ENCODE data around the gene AP1G1.
A peak's percentile ranks its signal among the peaks of the same experiment; 100 is the strongest.

The AP1G1 gene

DNA sequence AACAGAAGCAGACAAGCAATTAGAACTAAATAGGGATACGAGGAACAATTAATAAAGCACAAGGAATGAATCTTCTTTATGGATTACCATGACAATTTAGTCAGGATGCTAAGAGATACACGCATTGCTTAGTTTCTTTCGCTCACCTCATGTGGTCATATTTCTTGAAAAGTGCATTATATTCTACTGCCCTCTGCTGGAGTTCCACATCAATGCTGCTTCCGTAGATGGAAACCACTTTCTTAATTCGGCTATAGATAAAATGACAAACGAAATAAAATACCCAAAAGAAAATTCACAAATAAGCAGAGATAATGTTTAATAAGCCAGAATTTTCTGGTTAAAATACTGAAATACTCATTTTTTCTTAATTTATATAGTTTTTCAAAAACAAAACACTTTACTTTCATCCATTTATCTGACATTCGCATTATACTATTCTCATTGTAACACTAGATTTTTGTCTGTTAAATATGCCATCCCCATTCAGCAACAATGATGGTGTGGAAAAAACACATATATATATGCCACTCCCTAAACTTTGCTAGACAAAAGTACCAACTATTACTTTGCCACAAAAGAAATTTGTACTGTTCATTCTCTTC lies 62.1 kb downstream of the AP1G1 start:
- no peak overlapping the region for H3K4me3 Mint-ChIP-seq
- H3K4me1 Mint-ChIP-seq = no peaks in the 10 kb centered on the region
- DNase-seq (ENCODE audit: low spot score in 2 of 2) = no peak
- peak; percentile 55 for ATAC-seq
- H3K27ac Mint-ChIP-seq = no peak overlapping the region
- no peaks in the 10 kb centered on the region for H3K9me3 Mint-ChIP-seq
- peaks cover 100% of the 10 kb centered on the region for H3K36me3 Mint-ChIP-seq

DNA sequence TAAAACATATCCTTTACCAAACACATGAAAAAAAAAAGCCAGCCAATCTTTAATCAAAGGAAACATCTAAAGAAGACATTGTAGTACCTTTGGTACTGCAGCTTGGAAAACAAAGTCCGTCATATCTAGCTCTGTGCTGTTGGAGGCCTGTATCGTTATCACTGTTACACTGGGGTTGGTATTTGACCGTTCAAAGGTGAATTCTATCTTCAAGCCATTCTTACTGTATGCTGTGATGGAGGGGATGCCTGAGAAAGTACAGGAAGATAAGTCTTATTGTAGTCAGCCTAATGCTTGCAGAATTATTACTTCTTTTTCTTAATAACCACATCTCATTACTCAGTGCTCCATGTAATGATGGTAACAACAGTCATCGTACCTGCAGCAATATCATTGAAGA lies 69.8 kb downstream of the AP1G1 start:
- H3K9me3 Mint-ChIP-seq = no peaks in the 10 kb centered on the region
- H3K4me1 Mint-ChIP-seq = no peaks in the 10 kb centered on the region
- DNase-seq (ENCODE audit: low spot score in 2 of 2) (no peak), ATAC-seq (no peak)
- H3K4me3 Mint-ChIP-seq = no peak overlapping the region
- H3K36me3 Mint-ChIP-seq = peaks cover 100% of the 10 kb centered on the region
- H3K27ac Mint-ChIP-seq = peak overlapping the region; percentile 45

DNA sequence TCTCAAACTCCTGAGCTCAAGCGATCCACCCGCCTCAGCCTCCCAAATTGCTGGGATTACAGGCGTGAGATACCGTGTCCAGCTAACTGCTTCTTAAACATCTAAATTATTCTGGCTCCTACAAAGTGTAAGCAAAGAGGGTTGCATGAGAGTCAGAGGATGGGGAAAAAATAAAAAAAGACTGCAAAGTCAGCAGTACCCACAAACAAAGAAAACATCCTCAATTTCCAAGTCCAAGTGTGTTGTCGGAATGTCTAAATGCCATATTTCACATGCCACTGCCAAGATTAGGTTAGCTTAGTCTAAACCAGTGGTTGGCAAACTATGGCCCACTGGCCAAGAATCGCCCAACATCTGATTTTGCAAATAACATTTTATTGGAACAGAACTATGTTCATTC lies 71.1 kb downstream of the AP1G1 start:
- ATAC-seq (no peak), DNase-seq (ENCODE audit: low spot score in 2 of 2) (no peak)
- Mint-ChIP-seq H3K4me3 (no peak overlapping the region), H3K27ac (peak overlapping the region; percentile 45), H3K9me3 (no peaks in the 10 kb centered on the region), H3K36me3 (peaks cover 100% of the 10 kb centered on the region), H3K4me1 (no peaks in the 10 kb centered on the region)

DNA sequence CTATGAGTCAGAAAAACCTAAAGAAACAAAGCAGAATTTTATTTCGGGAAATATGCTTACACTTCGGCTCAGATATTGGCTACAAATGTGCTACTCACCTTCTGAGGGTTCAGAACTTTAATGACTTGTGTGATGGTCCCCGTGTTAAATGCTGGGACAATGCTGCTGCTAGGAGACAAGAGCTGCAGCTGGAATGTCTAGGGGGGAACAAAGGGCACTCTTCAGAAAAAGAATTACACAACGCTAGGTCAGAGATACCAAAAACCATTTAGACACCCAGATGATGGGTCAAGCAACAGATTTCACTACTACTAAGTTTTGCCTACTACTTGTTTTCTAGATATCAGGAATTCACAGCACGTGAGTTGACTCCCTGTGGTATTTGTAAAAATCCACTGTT lies 74.1 kb downstream of the AP1G1 start:
- Mint-ChIP-seq H3K27ac (peak overlapping the region; percentile 72), H3K4me1 (peaks cover 4% of the 10 kb centered on the region), H3K9me3 (no peaks in the 10 kb centered on the region), H3K36me3 (peaks cover 95% of the 10 kb centered on the region), H3K4me3 (no peak overlapping the region)
- DNase-seq (ENCODE audit: low spot score in 2 of 2) = no peak
- no peak for ATAC-seq

DNA sequence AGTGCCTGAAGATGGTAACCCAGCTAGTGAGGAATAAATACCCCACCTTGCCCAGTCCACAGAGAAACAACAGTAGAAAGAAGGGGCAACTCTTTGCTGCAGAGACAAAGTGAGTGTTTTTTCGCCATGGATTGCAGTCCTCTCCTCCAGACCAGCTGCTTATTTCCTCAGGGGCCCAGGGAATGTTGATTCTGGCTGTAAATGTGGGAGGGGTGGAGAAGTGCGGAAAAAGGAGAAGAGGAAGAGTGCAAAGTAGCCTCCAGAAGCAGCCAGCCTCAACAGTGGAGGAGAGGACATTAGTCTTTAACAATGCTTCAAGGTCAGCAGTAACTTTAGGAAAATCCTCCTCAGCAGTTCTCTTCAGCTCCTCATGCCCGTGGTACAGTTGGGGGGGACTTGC lies 76.0 kb downstream of the AP1G1 start:
- H3K36me3 Mint-ChIP-seq = peaks cover 84% of the 10 kb centered on the region

DNA sequence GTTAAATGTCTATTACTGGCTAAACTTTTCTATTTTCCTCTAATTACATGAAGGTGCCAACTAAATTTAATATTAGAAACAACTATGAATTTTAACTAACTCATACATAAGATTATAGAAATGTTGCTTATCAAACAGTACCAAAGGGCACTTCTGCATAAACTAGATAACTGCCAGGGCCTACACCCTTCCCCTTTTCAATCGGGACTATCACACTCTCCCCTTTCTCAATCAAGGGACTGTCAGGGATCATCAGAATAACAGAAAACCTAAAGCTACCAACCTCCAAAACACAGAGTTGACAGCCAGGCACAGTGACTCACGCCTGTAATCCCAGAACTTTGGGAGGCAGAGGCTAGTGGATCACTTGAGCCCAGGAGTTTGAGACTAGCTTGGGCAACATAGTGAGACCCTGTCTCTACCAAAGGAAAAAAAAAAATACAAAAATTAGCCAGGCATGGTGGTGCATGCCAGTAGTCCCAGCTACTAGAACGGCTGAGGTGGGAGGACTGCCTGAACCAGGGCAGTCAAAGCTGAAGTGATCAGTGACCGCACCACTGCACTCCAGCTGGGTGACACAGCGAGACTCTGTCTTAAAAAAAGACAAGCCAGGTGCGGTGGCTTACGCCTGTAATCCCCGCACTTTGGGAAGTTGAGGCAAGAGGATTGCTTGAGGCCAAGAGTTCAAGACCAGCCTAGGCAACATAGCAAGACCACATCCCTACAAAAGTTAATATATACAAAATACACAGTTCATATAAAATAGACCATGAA lies 80.9 kb downstream of the AP1G1 start:
- H3K27ac Mint-ChIP-seq = peak overlapping the region; percentile 40

More for the DNA sequence above, 76.0 kb downstream of the AP1G1 start:
- Mint-ChIP-seq H3K4me3 (no peak overlapping the region), H3K27ac (no peak overlapping the region), H3K4me1 (peaks cover 6% of the 10 kb centered on the region), H3K9me3 (no peaks in the 10 kb centered on the region)
- DNase-seq (ENCODE audit: low spot score in 2 of 2) = no peak
- no peak for ATAC-seq

DNA sequence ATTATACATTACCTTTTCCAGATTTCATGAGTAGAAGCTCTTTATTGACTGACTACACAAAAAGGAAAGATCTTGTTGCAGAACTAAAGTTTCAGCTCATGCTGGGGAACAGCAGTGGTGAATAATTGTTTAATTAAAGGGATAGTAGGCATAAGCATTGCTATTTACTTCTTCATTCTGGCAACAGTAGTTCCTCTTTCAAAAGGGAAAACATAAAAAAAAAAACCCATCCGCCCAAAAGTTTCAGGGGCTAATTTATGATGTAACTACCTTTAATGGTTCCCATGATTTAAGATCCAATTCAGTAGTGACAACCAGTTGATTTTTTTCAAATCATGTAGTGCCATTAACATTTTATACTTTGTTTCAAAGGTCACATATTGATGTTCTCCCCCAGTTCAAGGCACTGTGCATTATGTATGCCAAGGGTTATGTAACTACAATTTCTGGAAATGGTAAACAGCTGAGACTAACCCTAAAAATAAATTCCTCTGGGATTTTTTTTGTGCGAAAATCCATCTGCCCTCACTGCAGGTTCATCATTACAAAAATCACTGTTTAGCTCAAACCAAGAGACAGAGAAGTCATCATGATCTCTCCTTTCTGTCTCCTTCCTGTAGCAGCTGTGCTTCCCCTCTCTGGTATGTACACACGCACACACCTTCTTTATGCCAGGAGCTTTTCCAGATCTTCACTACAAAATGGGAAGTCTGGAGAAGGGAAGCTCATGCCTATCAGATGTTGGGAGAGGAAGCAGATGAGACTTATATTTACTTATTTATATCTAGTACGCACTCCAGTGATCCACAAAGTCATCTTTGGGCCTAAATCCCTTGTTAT lies 81.9 kb downstream of the AP1G1 start:
- ATAC-seq (no peak), DNase-seq (ENCODE audit: low spot score in 2 of 2) (no peak)
- H3K4me1 Mint-ChIP-seq = peaks cover 21% of the 10 kb centered on the region
- H3K9me3 Mint-ChIP-seq = no peaks in the 10 kb centered on the region
- no peak overlapping the region for H3K4me3 Mint-ChIP-seq
- H3K27ac Mint-ChIP-seq = no peak overlapping the region
- peaks cover 25% of the 10 kb centered on the region for H3K36me3 Mint-ChIP-seq

More for the DNA sequence above, 80.9 kb downstream of the AP1G1 start:
- H3K36me3 Mint-ChIP-seq = peaks cover 35% of the 10 kb centered on the region
- peaks cover 17% of the 10 kb centered on the region for H3K4me1 Mint-ChIP-seq
- ATAC-seq (no peak), DNase-seq (ENCODE audit: low spot score in 2 of 2) (peak in 1 of 2 donors; percentile 41)
- H3K9me3 Mint-ChIP-seq = no peaks in the 10 kb centered on the region
- H3K4me3 Mint-ChIP-seq = no peak overlapping the region

DNA sequence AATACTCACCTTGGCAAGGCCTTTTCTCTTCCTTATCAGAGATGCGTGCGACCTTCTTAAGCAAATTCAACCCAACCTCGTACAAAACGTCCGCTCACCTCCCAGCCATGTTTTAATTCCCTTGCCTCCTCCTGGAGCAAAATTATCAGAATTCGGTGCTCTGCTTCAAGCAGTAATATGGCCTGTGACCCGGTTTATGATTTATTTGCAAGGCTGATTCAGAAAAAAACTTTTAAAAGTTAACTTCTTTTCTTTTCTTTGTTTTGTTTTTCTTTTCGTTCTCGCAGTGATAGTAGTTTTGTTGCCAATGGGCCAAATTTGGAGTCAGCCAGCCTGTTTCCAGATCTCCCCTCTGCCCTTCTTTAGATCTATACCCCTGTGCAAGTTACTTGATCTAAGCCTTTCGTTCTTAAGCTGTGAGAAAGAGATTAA lies 84.3 kb downstream of the AP1G1 start, which contains the start of gene PHLPP2:
Gene PHLPP2, minus strand, starts transcription at position 382 of the 432 bp plus-strand sequence. CDS start 9,906 bp downstream, outside the sequence.
- no peak within 1 kb of the TSS for H3K27ac Mint-ChIP-seq
- no peak for ATAC-seq
- no peaks in the 10 kb centered on the region for H3K9me3 Mint-ChIP-seq
- DNase-seq (ENCODE audit: low spot score in 2 of 2) = no peak
- H3K4me1 Mint-ChIP-seq = peaks cover 16% of the 10 kb centered on the region
- peaks cover 12% of the 10 kb centered on the region for H3K36me3 Mint-ChIP-seq
- H3K4me3 Mint-ChIP-seq = peak within 1 kb of the TSS; percentile 87

DNA sequence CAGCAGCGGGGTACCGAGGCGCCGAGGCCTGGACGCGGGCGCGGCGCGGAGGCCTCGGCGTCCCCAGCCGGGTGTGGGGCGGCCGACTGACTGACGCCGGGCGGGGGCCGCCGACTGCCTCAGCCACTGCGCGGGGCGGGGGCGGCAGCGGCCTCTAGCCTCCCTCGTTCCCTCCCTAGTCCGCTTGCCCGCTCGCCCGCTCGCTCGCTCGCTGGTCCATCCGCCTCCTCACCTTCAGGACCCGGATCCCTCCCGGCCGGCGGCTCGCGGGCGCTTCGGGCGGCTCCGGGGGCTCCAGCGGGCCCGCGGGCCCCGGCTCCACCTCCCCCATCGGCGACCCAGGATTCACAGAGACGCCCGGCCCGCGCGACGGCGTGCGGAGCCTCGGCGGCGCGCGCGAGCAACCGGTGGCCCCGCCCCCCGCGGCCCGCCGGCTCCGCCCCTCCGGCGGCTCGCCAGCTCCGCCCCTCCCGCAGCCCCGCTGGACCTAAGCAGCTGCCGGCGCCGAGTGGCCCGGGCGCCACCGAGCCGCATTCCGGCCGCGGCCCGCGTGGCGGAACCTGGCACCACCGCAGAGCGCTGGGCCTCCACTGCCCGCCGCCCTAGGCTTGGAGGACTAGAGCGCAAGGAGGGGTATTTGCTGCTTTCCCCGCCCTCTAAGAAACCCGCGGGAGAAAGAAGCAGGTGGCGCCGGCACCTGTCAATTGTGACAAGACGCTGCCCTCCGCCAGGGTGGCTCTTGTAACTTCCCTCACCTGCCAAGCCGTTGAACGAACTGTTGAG lies 84.9 kb downstream of the AP1G1 start:
- no peak overlapping the region for H3K27ac Mint-ChIP-seq
- peaks cover 15% of the 10 kb centered on the region for H3K4me1 Mint-ChIP-seq
- ATAC-seq = peak; percentile 88
- H3K4me3 Mint-ChIP-seq = peak overlapping the region; percentile 87
- H3K9me3 Mint-ChIP-seq = no peaks in the 10 kb centered on the region
- DNase-seq (ENCODE audit: low spot score in 2 of 2) = peak; percentile 77 to 88
- H3K36me3 Mint-ChIP-seq = peaks cover 6% of the 10 kb centered on the region

DNA sequence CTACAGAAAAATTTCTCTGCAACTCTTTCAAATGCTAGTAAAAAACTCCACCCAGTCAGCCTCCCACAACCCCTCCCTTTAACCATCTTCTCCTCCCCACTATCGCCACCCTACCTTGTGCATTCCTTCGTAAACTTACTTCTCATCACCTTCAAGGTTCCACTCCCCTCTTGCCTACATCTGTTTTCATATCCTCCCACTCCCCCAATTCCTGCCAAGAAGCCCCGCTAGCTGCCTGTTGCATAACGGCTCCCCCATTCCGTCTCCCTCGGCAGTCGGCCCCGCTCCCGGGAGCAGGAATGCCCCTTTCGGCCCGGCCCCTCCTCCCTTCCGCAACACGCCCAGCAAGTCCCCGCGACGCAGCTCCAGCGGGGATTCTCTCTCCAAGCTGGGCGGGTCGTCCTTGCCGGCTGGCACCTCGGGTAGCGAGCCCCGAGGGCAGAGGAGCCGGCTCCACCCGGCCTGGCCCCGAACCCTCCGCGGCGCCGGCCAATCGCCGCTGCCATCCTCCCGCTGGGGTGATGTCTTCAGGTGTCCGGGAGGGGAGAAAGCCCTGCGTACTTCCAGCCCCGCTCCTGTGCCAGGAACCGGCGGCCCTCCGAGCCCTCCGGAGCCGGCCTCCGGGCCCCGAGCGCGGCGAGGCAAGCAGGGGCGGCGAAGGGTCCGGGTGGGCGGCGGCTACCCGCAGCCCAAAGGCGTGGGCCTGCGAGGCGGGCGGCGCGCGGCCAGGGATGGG lies 85.7 kb downstream of the AP1G1 start:
- peak overlapping the region; percentile 87 for H3K4me3 Mint-ChIP-seq
- DNase-seq (ENCODE audit: low spot score in 2 of 2) (peak; percentile 50 to 84), ATAC-seq (peak; percentile 61)
- H3K27ac Mint-ChIP-seq = peak overlapping the region; percentile 74
- peaks cover 6% of the 10 kb centered on the region for H3K36me3 Mint-ChIP-seq
- no peaks in the 10 kb centered on the region for H3K9me3 Mint-ChIP-seq
- peaks cover 15% of the 10 kb centered on the region for H3K4me1 Mint-ChIP-seq

DNA sequence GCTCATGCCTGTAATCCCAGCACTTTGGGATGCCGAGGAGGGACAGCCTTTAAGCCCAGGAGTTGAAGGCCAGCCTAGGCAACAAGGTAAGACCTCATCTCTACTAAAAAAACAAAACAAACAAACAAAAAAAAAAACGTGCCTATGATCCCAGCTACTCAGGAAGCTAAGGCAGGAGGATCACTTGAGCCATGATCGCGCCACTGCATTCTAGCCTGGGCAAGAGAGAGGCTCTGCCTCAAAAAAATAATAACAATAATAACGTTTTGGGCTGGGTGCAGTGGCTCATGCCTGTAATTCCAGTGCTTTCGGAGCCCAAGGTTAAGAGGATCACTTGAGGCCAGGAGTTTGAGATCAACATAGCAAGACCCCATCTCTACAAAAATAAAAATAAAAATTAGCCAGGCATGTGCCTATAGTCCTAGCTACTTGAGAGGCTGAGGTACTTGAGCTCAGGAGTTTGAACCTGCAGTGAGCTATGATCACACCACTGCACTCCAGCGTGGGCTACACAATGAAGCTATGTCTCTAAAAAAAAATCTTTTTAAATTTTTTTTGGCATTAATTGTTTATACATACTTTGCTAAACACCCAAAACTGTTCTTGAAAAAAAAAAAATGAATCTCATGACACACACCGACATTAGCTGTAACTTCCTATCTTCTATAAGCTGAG lies 87.4 kb downstream of the AP1G1 start:
- Mint-ChIP-seq H3K9me3 (no peaks in the 10 kb centered on the region), H3K4me3 (no peak overlapping the region), H3K27ac (no peak overlapping the region), H3K36me3 (peaks cover 6% of the 10 kb centered on the region), H3K4me1 (peaks cover 15% of the 10 kb centered on the region)
- DNase-seq (ENCODE audit: low spot score in 2 of 2) (no peak), ATAC-seq (no peak)

DNA sequence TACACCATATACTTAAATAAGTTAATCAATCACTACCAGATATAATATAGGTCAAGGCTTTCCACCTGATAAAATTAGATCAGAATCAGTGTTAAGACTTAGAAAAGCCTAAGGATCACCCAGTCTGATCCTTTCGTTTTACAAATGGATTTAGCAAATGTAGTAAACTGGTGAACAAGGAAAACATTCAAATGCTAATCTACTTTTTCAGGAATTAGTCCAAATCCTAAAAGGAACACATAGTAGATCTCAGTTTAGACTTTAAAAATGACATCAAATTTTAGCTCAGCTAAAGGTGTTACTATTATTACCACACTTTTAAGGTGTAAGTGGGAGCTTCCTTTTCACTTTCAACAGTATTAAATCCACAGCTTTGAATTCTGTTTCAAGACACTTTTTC lies 96.1 kb downstream of the AP1G1 start:
- no peak for DNase-seq (ENCODE audit: low spot score in 2 of 2)
- Mint-ChIP-seq H3K4me1 (no peaks in the 10 kb centered on the region), H3K4me3 (no peak overlapping the region), H3K36me3 (peaks cover 18% of the 10 kb centered on the region), H3K27ac (no peak overlapping the region), H3K9me3 (no peaks in the 10 kb centered on the region)
- ATAC-seq = no peak

DNA sequence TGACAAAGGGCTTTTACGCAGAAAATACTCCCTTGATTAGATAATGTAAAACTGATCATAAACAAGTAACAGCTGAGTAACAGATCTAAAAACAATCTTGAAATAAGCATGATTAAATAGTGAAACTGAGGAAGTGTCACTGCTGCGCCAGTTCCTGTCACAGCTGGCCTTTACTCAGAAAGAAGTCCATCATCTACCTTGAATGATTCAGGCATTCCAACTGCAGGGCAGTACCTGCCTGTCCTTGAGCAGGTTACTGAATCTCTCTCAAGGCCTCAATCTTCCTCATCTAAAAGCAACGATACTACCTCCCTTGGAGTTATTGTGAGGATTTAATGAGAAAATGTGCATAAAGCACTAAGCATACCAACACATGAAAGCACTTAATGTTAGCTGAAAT lies 96.8 kb downstream of the AP1G1 start:
- Mint-ChIP-seq H3K9me3 (no peaks in the 10 kb centered on the region), H3K4me3 (no peak overlapping the region)

More for the DNA sequence above, 96.8 kb downstream of the AP1G1 start:
- Mint-ChIP-seq H3K36me3 (peaks cover 18% of the 10 kb centered on the region), H3K4me1 (no peaks in the 10 kb centered on the region), H3K27ac (no peak overlapping the region)
- DNase-seq (ENCODE audit: low spot score in 2 of 2) (no peak), ATAC-seq (peak; percentile 59)
